NK-92 (cell line): Measurements from ENCODE around the gene OGFR.

ENCODE experiments used
- DNase-seq: peaks from one replicate; lab custom pipeline; 2025; ENCODE audit not compliant: unreplicated experiment; lab: John Stamatoyannopoulos, UW

Gene OGFR

DNA sequence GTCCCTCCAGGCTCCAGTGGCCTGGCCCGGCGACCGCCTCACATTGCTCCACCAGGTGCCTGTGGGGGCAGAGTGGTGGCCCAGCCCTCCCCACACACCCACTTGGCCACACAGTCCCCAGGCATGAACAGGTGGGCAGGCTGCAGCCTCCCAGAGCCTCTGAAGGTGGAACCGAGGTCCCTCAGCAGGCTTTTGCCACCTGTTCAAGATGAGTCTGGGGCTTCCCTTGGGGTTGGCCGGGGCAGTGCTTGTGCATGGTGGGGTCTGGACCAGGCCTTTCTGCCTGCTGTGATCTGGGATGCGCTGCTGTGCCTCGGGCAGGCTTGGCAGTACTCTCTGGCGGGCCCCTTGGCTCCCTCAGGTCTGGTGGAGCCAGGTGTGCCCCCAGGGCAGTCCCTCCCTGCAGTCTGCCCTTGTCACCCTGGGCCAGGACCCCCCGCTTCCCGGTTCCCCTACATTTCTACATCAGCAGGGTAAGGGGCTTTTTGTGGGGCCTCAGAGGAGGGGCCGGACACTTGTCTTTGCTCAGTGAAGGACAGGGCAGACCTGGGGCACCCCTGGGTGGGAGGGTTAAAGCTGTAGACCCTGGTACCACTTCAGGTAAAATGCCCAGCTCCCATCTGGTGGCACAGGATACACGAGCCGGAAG, 9.5 kb downstream of the OGFR start:
- DNase-seq: no peak

DNA sequence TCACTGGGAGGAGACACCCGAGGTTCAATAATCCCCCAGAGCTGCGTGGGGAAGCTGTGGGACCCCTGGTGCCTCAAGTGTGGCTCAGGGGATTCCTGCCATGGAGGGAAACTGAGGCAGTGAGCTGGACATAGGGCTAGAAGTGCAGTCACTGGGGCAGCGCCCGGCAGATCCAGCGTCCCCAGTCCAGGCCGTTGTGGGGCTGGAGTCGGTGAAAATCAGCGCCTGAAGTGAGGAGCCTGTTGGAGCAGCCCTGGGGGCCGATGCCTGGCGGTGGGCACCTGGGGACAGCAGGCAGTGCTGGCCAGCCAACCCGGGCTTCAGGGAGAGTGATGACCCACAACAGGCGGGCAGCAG, 10.1 kb downstream of the OGFR start:
- no peak for DNase-seq

DNA sequence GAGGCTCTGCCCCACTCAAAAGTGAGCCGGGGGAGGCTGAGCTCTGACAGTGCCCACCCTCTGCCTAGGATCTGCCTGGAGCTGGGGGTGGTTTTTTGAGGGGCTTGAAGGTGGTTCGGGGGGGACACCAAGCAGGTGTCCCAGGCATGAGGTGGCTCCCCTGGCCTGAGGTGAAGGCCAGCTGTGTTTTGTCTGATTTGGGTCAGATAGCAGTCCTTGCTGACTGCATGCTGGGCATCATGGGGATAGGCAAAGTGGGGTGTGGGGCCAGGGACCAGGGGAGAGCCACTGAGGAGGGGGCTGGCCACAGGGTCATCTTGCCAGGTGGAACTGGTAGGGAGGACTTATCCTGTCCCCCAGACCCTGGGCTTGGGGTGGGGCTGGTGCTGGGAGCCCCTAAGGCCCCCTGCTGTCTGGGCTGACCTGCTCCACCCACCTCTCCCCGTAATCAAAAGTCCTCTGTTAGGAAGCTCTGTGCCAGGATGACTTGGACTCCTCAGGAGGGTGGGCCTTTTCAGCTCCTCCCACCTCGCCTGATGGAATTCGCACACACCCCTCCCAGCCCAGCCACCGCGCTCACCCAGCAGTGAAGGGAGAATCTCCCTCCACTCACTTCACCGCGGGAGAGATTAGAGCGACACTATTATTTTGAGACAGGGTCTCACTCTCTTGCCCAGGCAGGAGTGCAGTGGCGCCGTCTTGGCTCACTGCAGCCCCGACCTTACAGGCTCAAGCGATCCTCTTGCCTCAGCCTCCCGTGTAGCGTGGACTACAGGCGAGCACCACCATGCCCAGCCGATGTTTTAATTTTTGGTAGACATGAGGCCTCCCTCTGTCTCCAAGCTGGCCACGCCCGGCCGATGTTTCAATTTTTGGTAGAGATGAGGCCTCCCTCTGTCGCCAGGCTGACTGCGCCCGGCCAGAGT, 10.7 kb downstream of the OGFR start:
- DNase-seq: no peak

DNA sequence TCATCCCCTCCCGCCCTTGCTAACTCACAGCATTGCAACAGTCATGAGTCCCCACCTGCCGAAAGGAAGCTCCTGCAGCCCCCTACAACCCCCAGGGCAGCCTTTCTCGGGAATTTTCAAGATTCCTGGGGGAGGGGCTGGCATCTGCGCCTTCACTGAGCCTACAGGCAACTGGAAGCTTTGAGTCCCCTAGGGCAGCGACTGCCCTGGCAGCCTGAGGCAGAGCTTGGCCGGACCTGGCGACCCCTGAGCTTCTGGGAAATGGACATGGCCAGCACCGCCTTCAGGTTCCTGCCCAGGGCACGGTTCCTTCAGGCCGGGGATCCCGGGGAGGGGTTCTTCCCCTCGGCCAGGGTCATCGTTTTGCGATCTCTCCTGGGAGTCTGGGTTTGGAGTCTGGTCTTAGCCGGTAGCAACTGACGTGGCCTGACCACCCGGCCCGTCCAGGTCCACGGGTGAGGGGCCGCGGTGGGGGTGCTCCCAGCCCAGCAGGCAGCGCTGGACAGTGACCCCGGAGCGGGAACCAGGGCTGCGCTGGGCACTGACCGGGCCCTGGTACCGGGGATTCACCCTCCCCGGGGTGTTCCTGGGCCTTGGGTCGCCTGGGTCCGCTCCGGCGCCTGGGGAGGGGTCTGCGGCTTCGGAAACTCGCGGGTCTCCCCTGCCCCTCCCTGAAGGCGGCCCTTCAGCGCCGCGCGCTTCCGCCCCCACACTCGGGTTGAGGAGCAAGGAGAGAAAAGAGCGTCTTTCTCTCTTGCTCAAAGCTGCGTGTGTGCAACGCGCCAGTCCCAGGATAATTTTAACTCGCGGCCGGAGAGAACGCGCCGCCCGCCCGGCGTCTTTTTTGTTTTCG, 11.6 kb downstream of the OGFR start:
- DNase-seq: no peak

DNA sequence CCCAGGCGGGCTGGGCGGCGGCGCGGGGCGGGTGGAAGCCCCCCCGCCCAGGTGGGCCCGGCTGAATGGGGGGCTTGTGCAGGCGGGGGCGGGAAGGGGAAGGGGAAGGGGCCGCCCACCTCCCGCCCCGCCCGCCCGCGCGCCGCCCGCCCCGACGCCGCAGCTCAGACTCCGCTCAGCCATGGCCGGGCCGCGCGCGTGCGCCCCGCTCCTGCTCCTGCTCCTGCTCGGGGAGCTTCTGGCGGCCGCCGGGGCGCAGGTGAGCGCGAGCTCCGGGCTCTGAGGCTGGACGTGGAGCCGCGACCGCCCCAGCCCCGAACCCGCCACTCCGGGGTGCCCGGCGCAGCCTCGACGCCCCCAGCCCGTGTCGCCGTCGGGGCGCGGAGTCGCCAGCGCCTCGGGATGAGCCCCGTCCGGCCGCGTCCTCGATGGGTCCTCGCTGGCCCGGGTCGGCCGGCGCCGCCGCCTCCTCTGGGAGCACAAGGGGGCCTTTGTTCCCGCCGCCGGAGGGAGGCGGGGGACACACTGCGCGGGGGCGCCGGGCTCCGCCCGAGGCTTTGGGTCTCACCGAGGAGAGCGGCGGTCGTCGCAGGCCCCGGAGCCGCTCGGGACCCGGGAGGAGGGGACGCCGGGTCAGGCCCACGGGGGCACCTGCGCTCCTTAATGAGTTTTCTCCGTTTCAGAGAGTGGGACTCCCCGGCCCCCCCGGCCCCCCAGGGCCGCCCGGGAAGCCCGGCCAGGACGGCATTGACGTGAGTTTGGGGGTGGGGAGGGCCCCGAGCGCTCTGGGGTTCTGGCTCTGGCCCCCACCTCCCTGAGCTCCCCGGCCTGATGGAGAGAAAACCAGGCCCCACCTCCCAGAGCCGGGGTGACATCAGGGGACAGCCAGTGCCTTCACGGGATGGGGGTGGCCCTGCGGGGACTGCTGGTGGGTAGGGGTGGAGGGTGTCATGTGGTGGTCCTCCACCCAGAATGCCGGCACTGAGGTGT, 12.5 kb downstream of the OGFR start, which contains the start of gene COL9A3:
Gene COL9A3, plus strand, starts transcription at position 167 of the 990 bp plus-strand sequence. Its CDS starts 15 bp downstream, at position 182.
- DNase-seq: no peak

DNA sequence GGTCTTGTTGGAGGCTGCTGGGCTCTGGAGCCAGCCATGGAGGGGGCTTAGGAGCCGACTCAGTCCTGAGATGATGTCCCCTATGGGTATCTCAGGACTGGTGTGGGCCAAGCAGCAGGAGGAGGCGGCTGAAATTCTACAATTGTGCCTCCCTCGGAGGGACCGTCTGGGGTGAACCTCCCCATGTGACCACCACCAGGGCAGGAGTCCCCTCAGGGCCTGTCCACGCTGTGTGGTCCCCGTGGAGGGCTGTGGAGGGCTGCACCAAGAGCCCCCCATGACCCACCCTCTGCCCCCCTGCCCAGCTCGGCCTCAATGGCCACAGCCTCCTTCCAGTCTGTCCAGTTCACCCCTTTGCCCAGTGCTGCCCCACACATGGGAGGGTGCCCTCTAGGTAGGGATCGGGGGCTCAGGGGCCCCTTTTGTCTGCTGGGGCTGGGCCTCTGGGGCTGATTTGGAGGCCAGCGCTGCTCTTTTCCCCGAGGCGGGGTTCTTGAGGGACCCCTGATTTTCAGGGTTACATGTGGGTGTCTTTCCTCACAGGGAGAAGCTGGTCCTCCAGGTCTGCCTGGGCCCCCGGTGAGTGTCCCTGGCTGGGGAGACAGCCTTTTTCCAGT, 13.4 kb downstream of the OGFR start:
- DNase-seq: no peak

DNA sequence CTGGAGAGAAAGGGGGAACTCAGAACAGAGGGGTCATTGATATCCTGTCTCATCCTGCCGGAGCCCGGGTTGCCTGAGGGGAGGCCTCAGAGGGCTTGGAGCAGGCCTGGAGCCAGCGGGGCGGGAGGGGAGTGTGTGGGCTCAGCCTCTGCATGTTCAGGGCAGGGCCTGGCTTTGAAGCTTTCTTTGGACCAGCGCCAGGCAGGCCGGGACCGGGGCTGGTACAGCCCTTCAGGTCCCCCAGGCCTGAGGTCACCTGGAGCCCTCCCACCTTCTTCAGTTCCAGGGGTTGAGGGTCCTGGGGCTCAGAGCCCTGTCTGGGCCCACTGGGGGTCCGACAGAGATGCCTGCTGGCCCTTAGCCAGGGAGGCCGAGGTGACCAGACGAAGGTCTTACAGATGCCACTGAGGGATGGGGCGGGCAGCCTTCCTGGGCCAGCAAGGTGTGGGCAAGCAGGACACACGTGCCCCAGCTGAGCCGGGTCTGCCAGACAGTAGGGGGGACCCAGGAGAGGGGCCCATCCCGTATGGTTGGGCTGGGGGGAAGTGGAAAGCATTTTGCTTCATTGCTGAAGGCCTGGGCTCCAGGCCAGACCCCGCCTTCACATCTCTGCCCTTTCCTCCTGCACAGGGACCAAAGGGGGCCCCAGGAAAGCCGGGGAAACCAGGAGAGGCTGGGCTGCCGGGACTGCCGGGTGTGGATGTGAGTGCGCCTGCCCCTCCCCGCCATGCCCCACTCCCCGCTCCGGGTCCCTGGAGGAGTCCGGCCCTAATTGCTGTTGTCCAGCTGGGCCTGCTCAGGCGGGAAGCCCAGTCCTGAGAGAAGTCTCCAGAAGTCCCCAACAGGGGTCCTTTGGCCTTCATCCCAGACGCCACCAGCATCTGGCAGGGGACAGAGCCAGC, 14.2 kb downstream of the OGFR start:
- no peak for DNase-seq

DNA sequence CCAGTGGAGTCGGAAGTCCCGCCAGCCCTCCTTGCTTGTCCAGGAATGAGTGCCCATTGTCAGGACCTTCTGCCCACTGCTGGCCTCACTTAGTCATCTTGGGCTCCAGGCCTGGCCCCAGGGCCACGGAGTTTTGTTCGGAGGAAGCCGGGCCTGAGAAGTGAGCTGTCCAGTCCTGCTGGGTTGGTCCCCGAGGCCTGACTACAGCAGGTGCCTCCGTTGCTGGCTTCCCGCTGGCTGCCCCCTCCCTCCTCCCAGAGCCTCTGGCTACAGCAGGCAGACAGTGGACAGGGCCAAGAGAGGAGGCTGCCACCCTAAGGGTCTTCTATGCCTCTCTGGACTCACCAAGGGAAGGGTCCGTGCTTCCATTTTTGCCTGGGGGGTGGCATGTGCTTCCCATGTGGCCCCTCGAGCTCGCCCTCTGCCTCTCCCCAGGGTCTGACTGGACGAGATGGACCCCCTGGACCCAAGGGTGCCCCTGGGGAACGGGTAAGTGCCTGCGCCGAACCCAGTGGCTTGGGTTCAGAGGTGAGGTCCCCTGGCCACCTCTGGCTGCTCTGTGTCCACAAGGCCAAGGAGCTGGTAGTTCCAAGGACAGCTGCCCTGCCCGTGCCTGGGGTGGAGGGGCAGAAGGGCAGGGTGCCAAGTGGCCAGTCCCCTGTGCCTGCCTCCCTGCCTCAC, 15.0 kb downstream of the OGFR start:
- no peak for DNase-seq

DNA sequence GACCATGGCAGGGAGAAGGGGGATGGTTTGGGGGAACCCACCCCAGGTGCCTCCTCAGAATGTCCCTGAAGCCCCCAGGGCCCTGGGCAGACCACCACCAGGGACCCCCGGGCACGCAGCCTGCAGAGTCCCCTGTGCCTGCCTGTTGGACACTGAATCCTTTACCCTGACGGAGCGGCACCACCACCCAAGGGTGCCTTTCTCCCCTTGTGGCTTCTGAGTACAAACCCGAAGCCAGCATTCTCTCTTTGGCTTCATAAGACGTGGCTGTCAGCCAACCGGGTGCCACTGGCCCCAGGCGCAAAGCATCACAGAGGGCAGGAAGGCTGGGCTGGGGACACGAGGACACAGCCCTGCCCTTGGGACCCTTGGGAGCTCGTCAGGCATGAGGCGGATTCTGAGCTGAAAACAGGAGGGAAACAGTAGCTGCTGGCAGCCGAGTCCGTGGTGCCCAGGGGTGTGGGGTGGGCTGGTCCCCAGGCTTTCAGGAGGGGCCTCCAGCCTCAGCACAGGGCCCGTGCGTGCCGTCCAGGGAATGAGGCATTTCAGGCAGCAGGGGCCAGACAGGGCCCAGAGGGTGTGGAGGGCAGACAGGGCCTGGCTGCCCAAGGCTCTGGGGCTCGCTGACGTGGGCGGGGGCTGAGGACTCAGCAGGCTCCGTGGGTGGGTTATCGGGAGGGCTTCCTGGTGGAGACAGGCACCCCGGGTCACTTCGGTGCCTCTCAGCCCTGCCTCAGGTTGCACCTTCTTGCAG, 15.8 kb downstream of the OGFR start:
- DNase-seq: no peak

DNA sequence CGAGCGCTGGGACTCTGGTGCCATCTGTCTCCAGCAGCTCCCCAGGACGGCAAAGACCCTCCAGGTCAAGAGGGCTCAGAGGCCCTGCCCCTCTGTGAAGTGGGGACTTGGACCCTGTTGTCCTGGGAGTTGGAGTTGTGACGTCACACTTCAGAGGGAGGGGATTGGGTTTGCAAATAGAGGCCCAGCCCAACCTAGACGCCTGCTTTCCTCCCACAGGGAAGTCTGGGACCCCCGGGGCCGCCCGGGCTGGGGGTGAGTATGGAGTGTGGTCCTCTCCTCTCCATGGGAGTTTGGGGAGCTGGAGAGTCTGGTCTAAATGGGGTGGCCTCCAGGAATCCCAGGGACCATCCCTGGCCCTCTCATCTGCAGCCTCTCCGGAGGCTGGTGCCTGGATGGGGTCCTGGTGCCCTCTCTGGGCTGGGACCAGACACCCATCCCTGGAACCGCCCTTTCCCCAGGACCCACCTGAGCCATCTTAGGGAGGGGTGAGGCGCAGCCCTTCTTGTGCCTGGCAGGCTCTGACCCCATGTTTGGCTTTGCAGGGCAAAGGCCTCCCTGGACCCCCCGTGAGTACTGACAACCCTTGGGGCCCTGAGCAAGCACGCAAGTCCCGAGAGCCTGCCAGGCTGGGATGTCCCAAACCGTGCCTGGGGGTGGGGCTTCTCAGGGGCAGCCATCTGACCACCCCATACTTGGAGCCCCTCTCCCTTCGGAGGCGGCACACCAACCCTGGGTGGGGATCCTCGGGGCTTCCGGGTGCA, 16.5 kb downstream of the OGFR start:
- DNase-seq: no peak

DNA sequence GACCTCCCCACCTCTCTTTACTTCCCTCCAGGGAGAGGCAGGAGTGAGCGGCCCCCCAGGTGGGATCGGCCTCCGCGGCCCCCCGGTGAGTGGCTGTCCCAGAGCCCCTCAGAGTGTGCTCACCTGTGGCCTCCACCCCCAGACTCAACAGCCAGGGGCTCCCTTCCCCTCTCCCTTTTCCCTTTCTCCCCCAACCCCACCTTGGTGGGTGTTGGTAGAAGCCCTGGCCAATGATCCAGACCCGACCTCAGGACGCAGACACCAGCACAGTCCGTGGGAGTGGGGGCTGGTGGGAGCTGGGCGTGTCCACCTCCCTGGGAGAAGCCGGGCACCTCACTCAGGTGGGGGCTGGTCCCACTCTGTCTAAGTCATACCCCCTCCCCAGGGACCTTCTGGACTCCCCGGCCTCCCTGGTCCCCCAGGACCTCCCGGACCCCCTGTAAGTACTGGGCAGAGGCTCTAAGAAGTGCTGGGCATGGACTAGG, 17.1 kb downstream of the OGFR start:
- no peak for DNase-seq

DNA sequence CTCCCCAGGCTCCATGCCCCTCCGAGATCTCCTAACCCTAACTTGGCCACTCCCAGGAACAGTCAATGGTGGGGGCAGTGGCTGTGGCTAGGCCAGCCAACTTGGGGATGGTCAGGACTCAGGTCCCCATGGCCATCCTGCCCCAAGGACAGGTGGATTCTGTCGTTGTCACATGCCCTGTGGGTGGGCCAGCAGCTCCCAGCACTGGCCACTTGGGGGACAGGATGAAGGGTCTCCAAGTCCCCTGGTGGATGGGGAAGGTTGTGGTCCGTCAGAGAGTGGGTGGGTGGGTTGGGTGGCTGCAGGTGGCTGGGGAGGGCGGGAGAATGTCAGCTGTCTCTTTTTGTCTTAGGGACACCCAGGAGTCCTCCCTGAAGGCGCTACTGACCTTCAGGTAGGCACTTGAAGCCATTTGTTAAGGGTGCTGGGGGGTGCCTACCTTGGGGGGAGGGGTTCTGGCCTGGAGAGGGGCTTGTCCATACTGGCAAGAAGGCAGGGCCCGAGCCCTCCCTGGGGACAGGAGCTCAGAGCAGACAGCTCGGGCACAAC, 17.7 kb downstream of the OGFR start:
- DNase-seq: no peak

DNA sequence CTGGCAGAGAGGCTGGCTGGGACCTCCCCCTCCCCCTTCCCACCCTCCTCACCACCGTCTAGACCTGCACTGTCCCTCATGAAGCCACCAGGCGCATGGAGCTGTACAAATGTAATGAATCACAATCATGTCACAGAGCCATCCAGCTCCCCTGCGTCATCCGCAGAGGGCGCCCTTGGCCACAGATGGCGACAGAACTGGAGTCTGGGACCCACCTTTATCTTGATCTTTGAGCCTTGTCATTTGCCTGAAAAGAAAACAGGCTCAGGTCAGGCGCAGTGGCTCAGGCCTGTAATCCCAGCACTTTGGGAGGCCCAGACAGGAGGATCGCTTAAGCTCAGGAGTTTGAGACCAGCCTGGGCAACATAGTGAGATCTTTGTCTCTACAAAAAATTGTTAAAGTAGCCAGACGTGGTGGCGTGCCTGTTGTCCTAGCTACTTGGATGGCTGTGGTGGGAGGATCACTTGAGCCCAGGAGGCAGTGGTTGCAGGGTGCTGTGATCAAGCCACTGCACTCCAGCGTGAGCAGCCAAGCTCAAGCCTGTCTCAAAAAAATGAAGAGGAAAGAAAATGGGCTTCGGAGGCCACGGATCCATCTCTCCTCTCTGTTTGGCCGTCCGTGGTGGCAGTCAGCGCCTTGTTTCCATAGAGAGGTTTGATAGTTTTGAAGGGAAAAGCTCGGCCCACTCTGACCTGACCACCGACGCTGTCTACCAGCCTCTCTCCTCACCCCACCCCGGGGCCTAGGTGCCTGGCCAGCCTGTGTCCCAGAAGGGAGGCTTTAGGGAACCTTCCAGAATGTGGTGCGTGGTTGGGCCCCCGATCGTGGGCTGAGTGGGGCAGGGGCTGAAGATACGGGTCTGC, 18.4 kb downstream of the OGFR start:
- DNase-seq: no peak

DNA sequence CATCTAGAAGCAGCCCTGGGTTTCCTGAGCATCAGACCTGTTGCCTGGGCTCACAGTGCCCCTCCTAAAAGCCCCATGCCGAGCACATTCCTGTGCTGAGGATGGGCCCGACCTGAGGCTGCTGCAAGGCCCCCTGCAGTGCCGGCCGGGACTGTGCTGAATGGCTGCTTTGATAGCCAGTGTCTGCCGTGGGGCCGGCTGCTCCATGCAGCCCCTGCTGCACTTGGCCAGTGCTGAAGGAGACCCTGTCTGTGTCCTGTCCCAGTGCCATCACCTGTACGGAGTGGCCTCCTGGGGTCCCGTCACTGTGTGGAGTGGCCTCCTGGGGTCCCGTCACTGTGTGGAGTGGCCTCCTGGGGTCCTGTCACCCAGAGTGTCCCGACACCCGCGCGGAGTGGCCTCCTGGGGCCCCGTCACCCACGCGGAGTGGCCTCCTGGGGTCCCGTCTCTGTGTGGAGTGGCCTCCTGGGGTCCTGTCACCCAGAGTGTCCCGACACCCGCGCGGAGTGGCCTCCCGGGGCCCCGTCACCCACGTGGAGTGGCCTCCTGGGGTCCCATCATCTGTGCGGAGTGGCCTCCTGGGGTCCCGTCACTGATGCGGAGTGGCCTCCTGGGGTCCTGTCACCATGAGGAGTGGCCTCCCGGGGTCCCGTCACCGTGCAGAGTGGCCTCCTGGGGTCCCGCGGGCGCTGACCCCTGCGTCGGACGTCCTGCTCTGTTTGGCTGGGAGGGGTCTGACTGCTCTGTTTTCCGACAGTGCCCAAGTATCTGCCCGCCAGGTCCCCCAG, 19.2 kb downstream of the OGFR start:
- no peak for DNase-seq
